ENCODE measurements around the gene SHB.

DNA sequence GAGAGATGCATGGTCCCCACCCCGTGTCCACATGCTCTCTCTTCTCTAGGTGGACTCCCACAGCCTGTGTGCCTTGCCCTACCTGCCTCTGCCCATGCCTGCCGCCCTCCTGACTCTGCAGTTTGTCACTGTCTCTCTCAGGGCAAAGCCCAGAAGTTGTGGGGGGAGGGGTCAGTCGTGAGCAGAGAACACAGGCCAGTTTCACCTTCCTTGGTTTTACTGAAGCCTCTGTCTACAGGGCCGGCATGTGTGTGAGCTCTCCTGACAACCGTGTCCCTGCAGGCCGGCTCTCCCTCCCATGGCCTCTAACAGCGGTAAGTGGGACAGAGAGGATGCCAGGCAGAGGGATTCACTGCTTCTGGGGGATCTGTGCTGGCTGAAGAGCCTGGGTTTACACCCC is 121.6 kb downstream of the SHB start:
- TF ChIP-seq, protein P1, sequence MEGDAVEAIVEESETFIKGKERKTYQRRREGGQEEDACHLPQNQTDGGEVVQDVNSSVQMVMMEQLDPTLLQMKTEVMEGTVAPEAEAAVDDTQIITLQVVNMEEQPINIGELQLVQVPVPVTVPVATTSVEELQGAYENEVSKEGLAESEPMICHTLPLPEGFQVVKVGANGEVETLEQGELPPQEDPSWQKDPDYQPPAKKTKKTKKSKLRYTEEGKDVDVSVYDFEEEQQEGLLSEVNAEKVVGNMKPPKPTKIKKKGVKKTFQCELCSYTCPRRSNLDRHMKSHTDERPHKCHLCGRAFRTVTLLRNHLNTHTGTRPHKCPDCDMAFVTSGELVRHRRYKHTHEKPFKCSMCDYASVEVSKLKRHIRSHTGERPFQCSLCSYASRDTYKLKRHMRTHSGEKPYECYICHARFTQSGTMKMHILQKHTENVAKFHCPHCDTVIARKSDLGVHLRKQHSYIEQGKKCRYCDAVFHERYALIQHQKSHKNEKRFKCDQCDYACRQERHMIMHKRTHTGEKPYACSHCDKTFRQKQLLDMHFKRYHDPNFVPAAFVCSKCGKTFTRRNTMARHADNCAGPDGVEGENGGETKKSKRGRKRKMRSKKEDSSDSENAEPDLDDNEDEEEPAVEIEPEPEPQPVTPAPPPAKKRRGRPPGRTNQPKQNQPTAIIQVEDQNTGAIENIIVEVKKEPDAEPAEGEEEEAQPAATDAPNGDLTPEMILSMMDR (conservative IDR thresholded peaks at IDR 0.05): no peak
- no peak for TF ChIP-seq EZH2 (IDR thresholded peaks at IDR 0.05; ENCODE audit: low read depth)
